ENCODE results near the gene RUFY4. TPM values are rescaled to one million over a fixed set of nuclear protein-coding genes. Genes with fewer than 3 reads are reported as not detected.

The RUFY4 gene
- total and polyA plus RNA-seq, 12 donors: 0.21 TPM; not detected in 11

DNA sequence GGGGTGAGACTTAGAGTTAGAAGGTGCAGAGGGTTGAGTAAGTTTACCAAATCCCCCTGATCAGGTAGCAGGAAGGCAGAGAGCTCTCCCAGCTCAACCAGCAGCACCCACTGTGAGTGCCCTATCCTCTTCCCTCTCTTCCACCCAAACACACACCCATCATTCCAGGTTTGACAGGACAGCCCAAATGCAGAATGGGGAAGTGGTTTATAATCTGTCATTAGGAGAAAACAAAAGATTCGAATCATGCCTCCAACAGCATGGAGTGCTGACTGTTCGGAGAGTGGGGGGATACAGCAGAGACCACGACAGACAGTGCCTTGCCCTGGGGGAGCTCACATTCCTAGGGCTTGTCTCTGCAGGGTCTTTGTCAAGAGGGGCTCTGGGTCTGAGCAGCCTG, 68.5 kb downstream of the RUFY4 start:
- 43 to 61% methylated on average over 3 of the region's 3 CpGs for WGBS, 2 donors
- TF ChIP-seq, protein P1, sequence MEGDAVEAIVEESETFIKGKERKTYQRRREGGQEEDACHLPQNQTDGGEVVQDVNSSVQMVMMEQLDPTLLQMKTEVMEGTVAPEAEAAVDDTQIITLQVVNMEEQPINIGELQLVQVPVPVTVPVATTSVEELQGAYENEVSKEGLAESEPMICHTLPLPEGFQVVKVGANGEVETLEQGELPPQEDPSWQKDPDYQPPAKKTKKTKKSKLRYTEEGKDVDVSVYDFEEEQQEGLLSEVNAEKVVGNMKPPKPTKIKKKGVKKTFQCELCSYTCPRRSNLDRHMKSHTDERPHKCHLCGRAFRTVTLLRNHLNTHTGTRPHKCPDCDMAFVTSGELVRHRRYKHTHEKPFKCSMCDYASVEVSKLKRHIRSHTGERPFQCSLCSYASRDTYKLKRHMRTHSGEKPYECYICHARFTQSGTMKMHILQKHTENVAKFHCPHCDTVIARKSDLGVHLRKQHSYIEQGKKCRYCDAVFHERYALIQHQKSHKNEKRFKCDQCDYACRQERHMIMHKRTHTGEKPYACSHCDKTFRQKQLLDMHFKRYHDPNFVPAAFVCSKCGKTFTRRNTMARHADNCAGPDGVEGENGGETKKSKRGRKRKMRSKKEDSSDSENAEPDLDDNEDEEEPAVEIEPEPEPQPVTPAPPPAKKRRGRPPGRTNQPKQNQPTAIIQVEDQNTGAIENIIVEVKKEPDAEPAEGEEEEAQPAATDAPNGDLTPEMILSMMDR (IDR thresholded peaks at IDR 0.05): no peak

DNA sequence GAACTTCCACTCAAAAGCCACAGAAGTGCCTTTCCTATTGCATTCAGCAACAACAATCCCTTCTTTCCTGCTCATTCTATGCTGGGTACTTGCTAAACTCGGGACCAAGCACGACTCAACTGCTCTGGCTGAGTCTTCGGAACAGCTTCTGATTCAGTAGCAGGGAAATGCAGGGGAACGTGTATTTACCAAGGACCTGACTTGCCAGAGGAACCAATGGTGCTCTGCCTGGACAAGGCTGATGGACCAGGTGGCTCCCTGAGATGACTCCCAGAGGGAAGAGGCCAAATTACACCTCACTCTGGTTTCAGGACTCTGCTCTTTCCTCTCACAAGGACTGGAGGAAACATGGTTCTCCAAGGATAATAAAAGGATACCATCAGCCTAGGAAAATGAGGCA, 69.0 kb downstream of the RUFY4 start:
- WGBS, 2 donors: 71 to 80% methylated on average over 4 of the region's 4 CpGs
- Histone ChIP-seq H3K9me3 (no peaks in the 10 kb centered on the region), H3K4me1 (no peaks in the 10 kb centered on the region), H3K27ac (peak overlapping the region in 1 of 10 donors; percentile 26), H3K36me3 (no peaks in the 10 kb centered on the region), H3K4me3 (no peak overlapping the region), H3K27me3 (peaks cover 0 to 43% (median 15%) of the 10 kb centered on the region in 7 donors)
- intact Hi-C loops (cut with DNase I): no loop called here
- ATAC-seq (no peak), DNase-seq (no peak)
- TF ChIP-seq, protein P1 (IDR thresholded peaks at IDR 0.05): no peak

More for the DNA sequence above, 68.5 kb downstream of the RUFY4 start:
- Histone ChIP-seq H3K36me3 (no peaks in the 10 kb centered on the region), H3K4me1 (no peaks in the 10 kb centered on the region), H3K27me3 (peaks cover 0 to 40% (median 15%) of the 10 kb centered on the region in 7 donors), H3K4me3 (no peak overlapping the region), H3K9me3 (no peaks in the 10 kb centered on the region), H3K27ac (peak overlapping the region in 1 of 10 donors; percentile 26)
- DNase-seq (no peak), ATAC-seq (no peak)
- intact Hi-C loops (cut with DNase I): no loop called here

Other genes starting within 250 kb of the RUFY4 start
- 100 to 1,000 TPM; 583 to 844 (median 738) TPM for gene TNS1, start 66.3 kb upstream of the RUFY4 start, total RNA-seq
- gene TNS1, start 66.3 kb upstream of the RUFY4 start, polyA plus RNA-seq: 100 to 1,000 TPM in 1 of 2 donors, 10 to 100 TPM in 1; 64.6 to 244 TPM
- gene CXCR2, start 56.8 kb downstream of the RUFY4 start, total RNA-seq: 1 to 10 TPM in 1 of 10 donors, under 1 TPM in 9; 0.39 to 2.7 (median 0.72) TPM
- under 1 TPM; 0.07 to 0.22 TPM for gene CXCR2, start 56.8 kb downstream of the RUFY4 start, polyA plus RNA-seq
- 1 to 10 TPM in 2 of 10 donors, under 1 TPM in 8; 0.15 to 2.6 (median 0.47) TPM for gene CXCR1, start 97.7 kb downstream of the RUFY4 start, total RNA-seq
- under 1 TPM in 1 of 2 donors, not detected in 1; 0.10 TPM for gene CXCR1, start 97.7 kb downstream of the RUFY4 start, polyA plus RNA-seq
- 100 to 1,000 TPM; 120 to 213 (median 134) TPM for gene ARPC2, start 147.9 kb downstream of the RUFY4 start, total RNA-seq
- gene ARPC2, start 147.9 kb downstream of the RUFY4 start, polyA plus RNA-seq: 100 to 1,000 TPM in 1 of 2 donors, 10 to 100 TPM in 1; 58.5 to 176 TPM
- 1 to 10 TPM in 7 of 10 donors, under 1 TPM in 3; 0.36 to 3.7 (median 1.3) TPM for gene GPBAR1, start 191.8 kb downstream of the RUFY4 start, total RNA-seq
- gene GPBAR1, start 191.8 kb downstream of the RUFY4 start, polyA plus RNA-seq: 1 to 10 TPM; 1.8 to 2.3 TPM
- 10 to 100 TPM; 45.9 to 65.1 (median 57.5) TPM for gene AAMP, start 200.9 kb downstream of the RUFY4 start, total RNA-seq
- gene AAMP, start 200.9 kb downstream of the RUFY4 start, polyA plus RNA-seq: 100 to 1,000 TPM in 1 of 2 donors, 10 to 100 TPM in 1; 33.4 to 116 TPM
- 10 to 100 TPM; 56.9 to 91.1 (median 74.2) TPM for gene PNKD, start 201.3 kb downstream of the RUFY4 start, total RNA-seq
- gene PNKD, start 201.3 kb downstream of the RUFY4 start, polyA plus RNA-seq: 100 to 1,000 TPM in 1 of 2 donors, 10 to 100 TPM in 1; 76.7 to 138 TPM
- 100 to 1,000 TPM in 7 of 10 donors, 10 to 100 TPM in 3; 85.3 to 151 (median 110) TPM for gene TMBIM1, start 223.2 kb downstream of the RUFY4 start, total RNA-seq
- 100 to 1,000 TPM in 1 of 2 donors, 10 to 100 TPM in 1; 30.9 to 139 TPM for gene TMBIM1, start 223.2 kb downstream of the RUFY4 start, polyA plus RNA-seq

All from heart right ventricle (tissue), 16 donors.